ENCODE results near the gene SH3PXD2B. TPM values are rescaled to one million over a fixed set of nuclear protein-coding genes. Genes with fewer than 3 reads are reported as not detected.

Gene SH3PXD2B
- total RNA-seq, 1 experiment from 2014 or later = 64.1 TPM

GRCh38 chr5:172371684-172372083, 82.6 kb downstream of the SH3PXD2B start:
- ATAC-seq (no peak), DNase-seq (ENCODE audit: low spot score) (no peak)
- ChIA-PET CTCF (interaction anchor here (1.1 kb wide), 1 partner anchor 37 kb away, joined by 5 read pairs; no protein-coding TSS in a partner anchor), POLR2A (no interaction called here)
- Mint-ChIP-seq H3K36me3 (peaks cover 55% of the 10 kb centered on the region), H3K4me3 (no peak overlapping the region), H3K27me3 (ENCODE audit: low read depth) (peaks cover 2% of the 10 kb centered on the region; the same call in 1 of the 2 replicates), H3K27ac (no peak overlapping the region), H3K9me3 (peaks cover 22% of the 10 kb centered on the region), H3K4me1 (no peaks in the 10 kb centered on the region)
- TF ChIP-seq ETV6 (CRISPR knock-in tag; IDR thresholded peaks at IDR 0.05) = no peak
- no peak for TF ChIP-seq NFATC4 (CRISPR knock-in tag; IDR thresholded peaks at IDR 0.05)
- TF ChIP-seq SP1 (CRISPR knock-in tag; conservative IDR thresholded peaks at IDR 0.05) = no peak
- no peak for TF ChIP-seq NR1H2 (CRISPR knock-in tag; IDR thresholded peaks at IDR 0.05)
- TF ChIP-seq E2F5 (CRISPR knock-in tag; IDR thresholded peaks at IDR 0.05) = no peak
- no peak for TF ChIP-seq CDX4 (CRISPR knock-in tag; IDR thresholded peaks at IDR 0.05; ENCODE audit: borderline replicate concordance)
- TF ChIP-seq PRRX2 (CRISPR knock-in tag; IDR thresholded peaks at IDR 0.05) = no peak
- no peak for TF ChIP-seq EMX1 (CRISPR knock-in tag; IDR thresholded peaks at IDR 0.05)
- TF ChIP-seq E2F4 (CRISPR knock-in tag; IDR thresholded peaks at IDR 0.05; ENCODE audit: borderline replicate concordance, low read depth) = no peak
- no peak for TF ChIP-seq TEAD4 (CRISPR knock-in tag; IDR thresholded peaks at IDR 0.05)
- no peak for TF ChIP-seq CBFB (CRISPR knock-in tag; IDR thresholded peaks at IDR 0.05; ENCODE audit: low read depth)
- no peak for TF ChIP-seq ATF2 (CRISPR knock-in tag; IDR thresholded peaks at IDR 0.05; ENCODE audit: borderline replicate concordance, low read depth)
- no peak for TF ChIP-seq GRHL2 (CRISPR knock-in tag; IDR thresholded peaks at IDR 0.05; ENCODE audit: insufficient replicate concordance, severe bottlenecking)

GRCh38 chr5:172370648-172371545, 83.4 kb downstream of the SH3PXD2B start:
- Mint-ChIP-seq H3K4me1 (no peaks in the 10 kb centered on the region), H3K27me3 (ENCODE audit: low read depth) (peaks cover 2% of the 10 kb centered on the region; the same call in 1 of the 2 replicates), H3K9me3 (peaks cover 22% of the 10 kb centered on the region), H3K27ac (no peak overlapping the region), H3K4me3 (no peak overlapping the region), H3K36me3 (peaks cover 48% of the 10 kb centered on the region)
- DNase-seq (ENCODE audit: low spot score) (peak; percentile 66), ATAC-seq (0 out of 2 replicates have a peak, but pooled peaks have one; percentile 56)
- CTCF ChIA-PET = interaction anchor here (0.6 to 1.3 kb wide), 12 partner anchors 8 to 627 kb away, joined by 3 to 7 read pairs (median 4); partner anchors contain the start of gene STK10
- POLR2A ChIA-PET = no interaction called here
- TF ChIP-seq FOXJ3 (CRISPR knock-in tag; IDR thresholded peaks at IDR 0.05; ENCODE audit: borderline replicate concordance) = no peak
- no peak for TF ChIP-seq PRRX2 (CRISPR knock-in tag; IDR thresholded peaks at IDR 0.05)
- peak; percentile 73 for TF ChIP-seq CTCF (IDR thresholded peaks at IDR 0.05)
